HL-60 (cell line): Measurements from ENCODE around the gene FHIT.

Source experiments
- DNase-seq, 2 experiments: peaks; one replicate each; pipeline ENCODE4 v3.0.0-alpha.2; 2010 to 2020; ENCODE audit warnings: low read depth in 1 of 2, low spot score in 1 of 2
- H3K27ac ChIP-seq: fragments of 250-450 bp; sonication (Bioruptor Pico); replicated peaks from 2 replicates; pipeline ENCODE4 v1.5.1; 2020; ENCODE audit warnings: mild to moderate bottlenecking, moderate library complexity
- H3K27me3 ChIP-seq: fragments of 250-450 bp; sonication (Bioruptor Pico); 2 replicates; pipeline ENCODE4 v1.5.1; 2021; ENCODE audit warnings: mild to moderate bottlenecking, moderate library complexity; ENCODE audit not compliant: insufficient read depth, poor library complexity, severe bottlenecking
- H3K4me3 ChIP-seq: replicated peaks from 2 replicates; pipeline ENCODE4 v1.5.1; 2011; ENCODE audit warnings: mild to moderate bottlenecking, control low read depth, low read length; ENCODE audit not compliant: insufficient read depth
- CTCF ChIP-seq: IDR thresholded peaks from one replicate; pipeline ENCODE4 v1.5.1; 2011; ENCODE audit warnings: low read length, control low read depth, inconsistent platforms; ENCODE audit not compliant: insufficient read depth
- GABPA ChIP-seq: IDR thresholded peaks from 2 replicates; pipeline ENCODE4 v1.6.1; 2012; ENCODE audit warnings: low read depth
- POLR2AphosphoS5 ChIP-seq: IDR thresholded peaks from 2 replicates; pipeline ENCODE4 v1.6.1; 2012; ENCODE audit warnings: low read depth
- SPI1 ChIP-seq: IDR thresholded peaks from 2 replicates; pipeline ENCODE4 v1.6.1; 2012; ENCODE audit warnings: low read depth, mild to moderate bottlenecking, borderline replicate concordance
- TF ChIP-seq, protein P1 (sequence below): IDR thresholded peaks from 2 replicates; pipeline ENCODE4 v1.6.1; 2012; ENCODE audit warnings: low read depth; ENCODE audit not compliant: insufficient replicate concordance

FHIT gene

GRCh38 chr3:60333710-60334109, 917.5 kb downstream of the FHIT start:
- peak overlapping the region; percentile 72 for H3K27ac ChIP-seq
- peak; percentile 38 to 87 for DNase-seq
- TF ChIP-seq, protein P1, sequence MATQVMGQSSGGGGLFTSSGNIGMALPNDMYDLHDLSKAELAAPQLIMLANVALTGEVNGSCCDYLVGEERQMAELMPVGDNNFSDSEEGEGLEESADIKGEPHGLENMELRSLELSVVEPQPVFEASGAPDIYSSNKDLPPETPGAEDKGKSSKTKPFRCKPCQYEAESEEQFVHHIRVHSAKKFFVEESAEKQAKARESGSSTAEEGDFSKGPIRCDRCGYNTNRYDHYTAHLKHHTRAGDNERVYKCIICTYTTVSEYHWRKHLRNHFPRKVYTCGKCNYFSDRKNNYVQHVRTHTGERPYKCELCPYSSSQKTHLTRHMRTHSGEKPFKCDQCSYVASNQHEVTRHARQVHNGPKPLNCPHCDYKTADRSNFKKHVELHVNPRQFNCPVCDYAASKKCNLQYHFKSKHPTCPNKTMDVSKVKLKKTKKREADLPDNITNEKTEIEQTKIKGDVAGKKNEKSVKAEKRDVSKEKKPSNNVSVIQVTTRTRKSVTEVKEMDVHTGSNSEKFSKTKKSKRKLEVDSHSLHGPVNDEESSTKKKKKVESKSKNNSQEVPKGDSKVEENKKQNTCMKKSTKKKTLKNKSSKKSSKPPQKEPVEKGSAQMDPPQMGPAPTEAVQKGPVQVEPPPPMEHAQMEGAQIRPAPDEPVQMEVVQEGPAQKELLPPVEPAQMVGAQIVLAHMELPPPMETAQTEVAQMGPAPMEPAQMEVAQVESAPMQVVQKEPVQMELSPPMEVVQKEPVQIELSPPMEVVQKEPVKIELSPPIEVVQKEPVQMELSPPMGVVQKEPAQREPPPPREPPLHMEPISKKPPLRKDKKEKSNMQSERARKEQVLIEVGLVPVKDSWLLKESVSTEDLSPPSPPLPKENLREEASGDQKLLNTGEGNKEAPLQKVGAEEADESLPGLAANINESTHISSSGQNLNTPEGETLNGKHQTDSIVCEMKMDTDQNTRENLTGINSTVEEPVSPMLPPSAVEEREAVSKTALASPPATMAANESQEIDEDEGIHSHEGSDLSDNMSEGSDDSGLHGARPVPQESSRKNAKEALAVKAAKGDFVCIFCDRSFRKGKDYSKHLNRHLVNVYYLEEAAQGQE: no peak
- TF ChIP-seq POLR2AphosphoS5: peak; percentile 80
- no peak overlapping the region for H3K4me3 ChIP-seq
- H3K27me3 ChIP-seq: no peaks in the 10 kb centered on the region

- H3K27ac ChIP-seq: no peak overlapping the region
- H3K4me3 ChIP-seq: no peak overlapping the region
- TF ChIP-seq, protein P1: no peak
- TF ChIP-seq GABPA (no peak), SPI1 (no peak), CTCF (no peak), POLR2AphosphoS5 (no peak)
- no peaks in the 10 kb centered on the region for H3K27me3 ChIP-seq
- DNase-seq: no peak
Observed at GRCh38 chr3:60330107-60330506, 921.1 kb downstream of the FHIT start.

DNA sequence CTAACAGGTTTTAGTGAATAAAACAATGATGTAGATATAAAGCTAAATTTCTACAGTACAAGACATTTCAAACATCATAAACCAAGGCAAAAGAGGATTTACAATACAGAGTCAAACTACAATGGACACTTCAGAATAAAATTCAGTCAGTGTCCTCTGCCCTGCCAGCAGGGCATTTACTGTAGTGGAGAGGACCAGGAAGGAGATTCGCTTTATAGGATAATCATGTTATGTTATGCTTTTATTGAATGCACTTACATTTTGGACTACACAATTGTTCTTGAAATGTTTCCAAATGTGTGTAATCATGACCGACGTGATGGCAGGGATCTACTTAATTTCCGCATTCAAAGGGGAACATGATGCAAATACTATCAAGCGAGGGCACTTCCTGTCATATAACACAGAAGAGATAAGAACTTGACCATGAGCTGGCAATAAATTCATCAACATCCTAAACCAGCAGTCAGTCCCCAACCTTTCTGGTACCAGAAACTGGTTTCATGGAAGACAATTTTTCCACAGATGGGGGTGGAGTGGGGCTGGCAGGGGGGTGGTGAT, 925.6 kb downstream of the FHIT start:
- no peak for TF ChIP-seq CTCF
- peak; percentile 15; the same call in 1 of the 2 replicates for TF ChIP-seq SPI1
- Histone ChIP-seq H3K4me3 (no peak overlapping the region), H3K27ac (no peak overlapping the region; the same call in 1 of the 2 replicates), H3K27me3 (no peaks in the 10 kb centered on the region)
- peak in 1 of 2 experiments; percentile 8 for DNase-seq

GRCh38 chr3:60323651-60324050, 927.6 kb downstream of the FHIT start:
- no peaks in the 10 kb centered on the region for H3K27me3 ChIP-seq
- no peak overlapping the region for H3K4me3 ChIP-seq
- TF ChIP-seq, protein P1: no peak
- no peak for TF ChIP-seq GABPA
- no peak for TF ChIP-seq POLR2AphosphoS5
- no peak for TF ChIP-seq SPI1
- TF ChIP-seq CTCF: no peak
- DNase-seq: no peak
- no peak overlapping the region for H3K27ac ChIP-seq
